Measurements from ENCODE around the gene BPIFB2. TPM values are rescaled to one million over a fixed set of nuclear protein-coding genes. Genes with fewer than 3 reads are reported as not detected.

Gene BPIFB2
- total and polyA plus RNA-seq, 10 of the 15 experiments (the other 5 are each of a cell fraction or from before 2014, with no cell fraction given): not detected

GRCh38 chr20:33013701-33014326, 6.3 kb downstream of the BPIFB2 start:
- FAIRE-seq (no peak), DNase-seq (ENCODE audit: low read depth, low spot score) (no peak), ATAC-seq (no peak)
- H3K4me1 ChIP-seq (ENCODE audit: control insufficient read depth, insufficient read depth, low read length): no peaks in the 10 kb centered on the region
- no peak overlapping the region for H3K27ac ChIP-seq (ENCODE audit: control insufficient read depth, insufficient read depth)
- H3K4me3 ChIP-seq: no peak overlapping the region
- no peak overlapping the region for H3K9ac ChIP-seq (ENCODE audit: control insufficient read depth, insufficient read depth, low read length)
- ChIA-PET CTCF (no interaction called here), POLR2A (no interaction called here), RAD21 (ENCODE audit: unreplicated experiment) (no interaction called here), SMC1A (ENCODE audit: uncharacterized antibody, unreplicated experiment) (no interaction called here)
- TF ChIP-seq CREB1 (IDR thresholded peaks at IDR 0.05; ENCODE audit: low read depth) (no peak), CREM (IDR thresholded peaks at IDR 0.05; ENCODE audit: low read depth) (no peak), SUPT20H (IDR thresholded peaks at IDR 0.05; ENCODE audit: borderline replicate concordance, control insufficient read depth, low read depth, low read length) (no peak), USF2 (IDR thresholded peaks at IDR 0.05; ENCODE audit: borderline replicate concordance, low read depth, low read length) (no peak), MTA3 (IDR thresholded peaks at IDR 0.05; ENCODE audit: borderline replicate concordance, low read length) (no peak), ASH2L (IDR thresholded peaks at IDR 0.05; ENCODE audit: borderline replicate concordance, low read depth) (no peak)
- H4K20me1 ChIP-seq (ENCODE audit: control insufficient read depth, insufficient read depth): no peaks in the 10 kb centered on the region
- H2AFZ ChIP-seq (ENCODE audit: control insufficient read depth, low read depth, low read length): no peak overlapping the region
- no peaks in the 10 kb centered on the region for H3K9me3 ChIP-seq (replicated peaks; ENCODE audit: control insufficient read depth, insufficient read depth, low read length)
- no TSS peak for BruUV-seq (replicated peaks)
- peaks cover 0 to 1% of the 10 kb centered on the region in 2 experiments; a peak in 3 of 4 replicates for H3K27me3 ChIP-seq (replicated peaks in 1 of 2; ENCODE audit: control insufficient read depth in 2 of 2, insufficient read depth in 2 of 2, low read length in 1 of 2)
- intact Hi-C loops (cut with micrococcal nuclease; ENCODE audit: unreplicated experiment) (no loop called here), in situ Hi-C loops (cut with MboI) (no loop called here)
- no peak overlapping the region for H3K4me2 ChIP-seq (ENCODE audit: control insufficient read depth, insufficient read depth)
- no peaks in the 10 kb centered on the region for H3K79me2 ChIP-seq (ENCODE audit: control insufficient read depth, insufficient read depth, low read length)
- 40% methylated on average over 12 of the region's 12 CpGs for WGBS (ENCODE audit: insufficient coverage, insufficient replicate concordance, low lambda C conversion rate, missing lambda C conversion rate)
- H3K36me3 ChIP-seq (ENCODE audit: control insufficient read depth in 2 of 2, insufficient read depth in 2 of 2, low read length in 1 of 2): no peaks in the 10 kb centered on the region

All from GM12878 (cell line).